Measurements from ENCODE around the gene HOXD9.

DNA sequence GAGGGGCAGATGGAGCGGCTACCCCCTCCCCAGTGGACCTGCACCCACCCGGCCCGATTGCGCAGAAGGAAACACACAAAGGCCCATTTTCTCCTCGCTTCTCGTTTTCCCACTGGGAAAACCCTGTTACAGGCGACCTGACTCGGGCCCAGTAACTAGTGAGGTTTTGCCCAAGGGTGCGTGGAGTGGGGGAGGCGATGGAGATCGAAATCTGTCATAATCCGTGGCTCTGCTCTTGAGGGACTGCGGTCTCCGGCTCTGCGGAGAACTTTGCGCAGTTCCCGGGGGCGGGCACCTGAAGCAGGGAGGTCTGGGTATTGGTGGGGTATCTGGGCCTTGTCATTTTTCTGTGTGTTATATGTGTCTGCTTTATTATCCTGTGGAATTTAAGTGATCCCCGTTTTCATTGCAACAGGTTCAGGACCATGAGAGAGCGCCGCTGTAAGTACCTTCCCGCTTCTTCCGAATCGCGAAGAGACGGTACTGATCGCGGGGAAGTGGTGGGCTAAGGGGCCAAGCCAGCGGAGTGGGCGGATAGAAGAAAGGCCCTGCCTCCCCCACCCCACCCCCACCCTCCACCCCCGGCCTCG, 24.8 kb downstream of the HOXD9 start:
- TF ChIP-seq CTCF (IDR thresholded peaks at IDR 0.05) = no peak
- TF ChIP-seq EP300 (IDR thresholded peaks at IDR 0.05) = no peak
- TF ChIP-seq POLR2A (IDR thresholded peaks at IDR 0.05) = no peak
- no peak for TF ChIP-seq POLR2AphosphoS5 (IDR thresholded peaks at IDR 0.05)
